ENCODE results near the gene EDRF1. TPM values are rescaled to one million over a fixed set of nuclear protein-coding genes. Genes with fewer than 3 reads are reported as not detected.
A peak's percentile ranks its signal among the peaks of the same experiment; 100 is the strongest.

Gene EDRF1
- total RNA-seq, 6 experiments from 2014 or later: 19.0 to 21.9 (median 20.2) TPM

DNA sequence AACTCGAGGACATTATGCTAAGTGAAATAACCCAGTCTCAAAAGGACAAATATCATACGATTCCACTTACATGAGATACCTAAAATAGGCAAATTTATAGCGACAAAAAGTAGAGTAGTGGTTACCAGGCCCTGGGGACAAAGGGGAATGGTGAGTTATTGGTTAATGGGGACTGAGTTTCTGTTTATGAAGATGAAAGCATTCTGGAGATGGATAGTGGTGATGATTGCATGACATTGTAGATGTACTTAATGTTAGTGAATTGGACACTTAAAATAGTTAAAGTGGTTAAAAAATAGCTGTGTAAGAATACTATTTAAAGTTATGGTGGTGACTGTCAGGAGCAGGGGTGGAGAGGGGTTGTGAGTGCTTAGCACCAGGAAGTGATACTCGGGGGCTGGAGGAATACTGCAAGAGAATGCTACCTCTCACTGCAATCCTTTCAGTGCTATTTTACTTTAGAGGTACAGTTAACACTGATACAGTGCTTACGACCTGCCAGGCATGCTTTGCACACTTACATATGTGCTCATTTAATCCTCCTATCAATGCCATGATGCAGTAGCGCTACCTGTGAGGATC, 19.9 kb upstream of the EDRF1 start:
- TF ChIP-seq, protein P1, sequence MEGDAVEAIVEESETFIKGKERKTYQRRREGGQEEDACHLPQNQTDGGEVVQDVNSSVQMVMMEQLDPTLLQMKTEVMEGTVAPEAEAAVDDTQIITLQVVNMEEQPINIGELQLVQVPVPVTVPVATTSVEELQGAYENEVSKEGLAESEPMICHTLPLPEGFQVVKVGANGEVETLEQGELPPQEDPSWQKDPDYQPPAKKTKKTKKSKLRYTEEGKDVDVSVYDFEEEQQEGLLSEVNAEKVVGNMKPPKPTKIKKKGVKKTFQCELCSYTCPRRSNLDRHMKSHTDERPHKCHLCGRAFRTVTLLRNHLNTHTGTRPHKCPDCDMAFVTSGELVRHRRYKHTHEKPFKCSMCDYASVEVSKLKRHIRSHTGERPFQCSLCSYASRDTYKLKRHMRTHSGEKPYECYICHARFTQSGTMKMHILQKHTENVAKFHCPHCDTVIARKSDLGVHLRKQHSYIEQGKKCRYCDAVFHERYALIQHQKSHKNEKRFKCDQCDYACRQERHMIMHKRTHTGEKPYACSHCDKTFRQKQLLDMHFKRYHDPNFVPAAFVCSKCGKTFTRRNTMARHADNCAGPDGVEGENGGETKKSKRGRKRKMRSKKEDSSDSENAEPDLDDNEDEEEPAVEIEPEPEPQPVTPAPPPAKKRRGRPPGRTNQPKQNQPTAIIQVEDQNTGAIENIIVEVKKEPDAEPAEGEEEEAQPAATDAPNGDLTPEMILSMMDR (IDR thresholded peaks at IDR 0.05): no peak
- Mint-ChIP-seq H3K4me1 (ENCODE audit: low read depth) (peaks cover 21% of the 10 kb centered on the region), H3K9me3 (no peaks in the 10 kb centered on the region), H3K27me3 (ENCODE audit: insufficient read depth) (peaks cover 8% of the 10 kb centered on the region; the same call in 1 of the 2 replicates), H3K36me3 (ENCODE audit: low read depth) (no peaks in the 10 kb centered on the region), H3K27ac (no peak overlapping the region), H3K4me3 (no peak overlapping the region)
- DNase-seq: no peak

DNA sequence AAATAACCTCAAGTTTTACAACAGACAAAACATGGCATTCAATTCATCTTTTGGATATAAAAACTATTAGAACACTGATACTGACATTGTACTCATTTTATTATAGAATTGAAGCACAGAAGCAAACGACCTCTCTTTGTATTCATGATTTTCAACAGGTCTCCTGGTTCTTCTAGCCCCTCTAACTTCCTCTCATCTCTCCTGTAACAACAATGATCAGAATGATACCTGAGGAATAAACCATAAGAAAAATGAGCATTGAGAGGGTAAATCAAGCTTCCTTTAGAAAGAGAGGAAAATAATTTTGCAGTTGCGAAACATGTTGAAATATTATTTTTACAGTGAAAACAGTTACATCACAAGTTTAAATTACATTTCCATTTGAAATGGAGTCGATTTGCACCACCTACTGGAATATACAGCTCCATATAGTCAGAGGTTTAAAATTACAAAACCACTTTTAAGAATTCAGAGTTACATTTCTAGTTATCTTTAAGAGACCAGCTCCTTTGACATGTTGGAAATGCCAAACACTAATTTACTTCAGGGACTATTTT, 19.1 kb upstream of the EDRF1 start:
- Mint-ChIP-seq H3K27me3 (ENCODE audit: insufficient read depth) (peaks cover 8% of the 10 kb centered on the region; the same call in 1 of the 2 replicates), H3K4me3 (no peak overlapping the region), H3K27ac (no peak overlapping the region), H3K9me3 (no peaks in the 10 kb centered on the region), H3K36me3 (ENCODE audit: low read depth) (no peaks in the 10 kb centered on the region), H3K4me1 (ENCODE audit: low read depth) (peaks cover 13% of the 10 kb centered on the region)
- DNase-seq: peak; percentile 30
- TF ChIP-seq, protein P1 (IDR thresholded peaks at IDR 0.05): peak; percentile 74

DNA sequence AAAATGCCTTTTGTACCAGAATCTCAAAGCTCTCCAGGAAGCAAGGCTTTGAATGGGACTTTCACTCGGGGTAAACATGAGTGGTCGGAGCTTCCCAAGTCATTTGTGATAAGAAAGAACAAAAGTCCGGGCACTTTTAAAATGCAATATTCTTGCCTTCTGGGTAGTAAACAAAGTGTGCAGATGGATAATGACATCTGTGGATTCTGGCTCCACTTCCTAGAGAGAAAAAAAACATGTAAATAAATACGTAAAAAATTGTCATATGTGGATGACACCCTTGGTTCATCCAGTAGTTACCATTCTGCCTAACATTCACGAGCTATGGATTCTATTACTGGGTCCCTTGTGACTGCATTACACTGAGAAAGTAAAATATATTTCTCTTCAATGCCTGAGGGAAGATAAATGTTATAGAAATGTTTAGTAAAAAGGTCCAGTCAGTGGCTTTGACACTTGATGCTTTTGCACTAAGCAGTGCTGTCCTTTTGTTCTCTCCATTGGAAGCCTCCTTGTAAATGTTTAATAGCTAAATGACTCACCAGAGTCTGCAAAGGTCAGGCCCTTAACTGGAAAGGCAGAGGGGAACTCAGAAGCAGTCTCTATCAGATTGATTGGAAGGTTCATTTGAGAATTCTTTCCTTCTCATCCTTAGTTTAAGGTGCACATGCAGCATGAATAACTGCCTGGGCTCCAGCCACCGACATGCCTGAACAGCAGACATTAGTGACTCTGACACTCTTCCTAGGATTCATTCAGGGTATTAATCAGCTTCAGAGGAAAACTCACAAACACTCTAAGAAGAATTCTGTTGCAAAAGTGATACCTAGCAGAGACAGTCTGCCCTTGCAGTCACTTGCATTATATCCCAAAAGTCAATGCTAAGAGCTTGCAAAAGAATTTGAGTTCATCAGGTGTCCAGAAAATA, 11.7 kb upstream of the EDRF1 start:
- H3K4me1 Mint-ChIP-seq (ENCODE audit: low read depth): peaks cover 23% of the 10 kb centered on the region
- no peak overlapping the region for H3K27ac Mint-ChIP-seq
- TF ChIP-seq, protein P1 (IDR thresholded peaks at IDR 0.05): no peak
- no peaks in the 10 kb centered on the region for H3K36me3 Mint-ChIP-seq (ENCODE audit: low read depth)
- no peak overlapping the region for H3K4me3 Mint-ChIP-seq
- no peaks in the 10 kb centered on the region for H3K9me3 Mint-ChIP-seq
- H3K27me3 Mint-ChIP-seq (ENCODE audit: insufficient read depth): peaks cover 1% of the 10 kb centered on the region
- peak; percentile 60 for DNase-seq

DNA sequence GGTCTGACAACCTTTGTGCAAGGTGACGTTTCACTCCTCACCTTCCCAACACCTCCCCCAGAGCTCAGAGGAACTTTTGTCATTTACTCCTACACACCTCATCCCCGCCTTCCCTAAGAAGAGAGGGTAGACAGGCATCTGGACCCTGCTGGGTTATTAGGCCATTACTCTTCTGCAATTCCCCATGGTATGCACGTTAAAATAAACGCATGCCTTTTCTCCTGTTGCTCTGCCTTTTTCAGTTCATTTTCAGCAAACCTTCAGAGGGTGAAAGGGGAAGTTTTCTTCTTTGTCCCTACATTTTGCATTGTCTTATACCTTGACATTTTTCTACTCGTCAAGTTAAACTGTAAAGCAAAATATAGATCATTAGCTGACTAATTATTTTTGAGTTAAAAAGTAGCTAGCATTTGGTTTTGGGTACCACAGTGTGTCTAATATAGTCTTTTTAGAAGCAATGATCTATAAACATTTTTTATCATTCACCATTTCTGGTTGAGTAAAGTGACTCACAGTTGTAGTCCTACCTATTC, 10.5 kb upstream of the EDRF1 start:
- Mint-ChIP-seq H3K9me3 (no peaks in the 10 kb centered on the region), H3K36me3 (ENCODE audit: low read depth) (no peaks in the 10 kb centered on the region), H3K27ac (no peak overlapping the region), H3K4me3 (no peak overlapping the region), H3K4me1 (ENCODE audit: low read depth) (peaks cover 23% of the 10 kb centered on the region), H3K27me3 (ENCODE audit: insufficient read depth) (peaks cover 4% of the 10 kb centered on the region)
- no peak for DNase-seq
- TF ChIP-seq, protein P1 (IDR thresholded peaks at IDR 0.05): no peak

DNA sequence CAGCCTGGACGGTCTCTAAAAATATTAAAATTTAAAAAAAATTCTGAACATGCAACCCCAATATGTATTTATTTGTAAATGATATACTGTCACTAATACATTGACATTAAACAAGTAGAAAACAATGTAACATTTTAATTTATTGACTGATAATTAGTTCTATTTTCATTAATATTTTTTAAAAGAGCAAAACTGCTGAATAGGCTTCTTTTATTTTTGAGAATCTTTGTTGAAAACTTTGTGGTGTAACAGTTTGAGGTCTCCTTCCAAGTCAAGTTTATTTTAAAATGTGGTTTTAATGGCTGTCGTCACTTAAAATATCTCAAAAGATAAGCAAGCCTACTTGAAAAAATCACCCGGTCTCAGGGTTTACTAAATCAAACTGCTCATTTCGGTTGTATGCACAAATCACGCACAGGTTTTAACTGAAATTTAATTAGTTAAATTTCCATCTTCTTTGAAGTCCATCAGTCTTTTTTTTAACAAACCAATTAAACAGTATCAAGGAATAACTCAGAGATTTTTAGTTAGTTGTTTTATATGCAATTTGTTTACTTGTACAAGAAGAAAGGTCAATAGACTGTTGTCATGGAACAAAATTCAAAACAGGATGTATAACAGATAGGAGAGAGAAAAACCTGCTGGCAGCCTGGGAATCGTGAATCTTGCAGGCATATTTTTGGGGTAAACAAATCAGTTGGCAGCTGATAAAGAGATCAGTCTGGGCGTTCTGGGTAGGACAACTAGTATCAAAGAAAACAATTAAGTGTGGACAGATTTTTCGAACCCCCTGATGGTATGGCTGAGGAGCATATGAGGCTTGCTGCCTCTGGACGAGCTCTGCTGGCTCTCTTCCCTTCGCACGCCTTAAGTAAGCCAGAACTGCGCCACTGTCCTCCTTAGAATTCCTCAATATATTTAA, 9.7 kb upstream of the EDRF1 start:
- H3K4me3 Mint-ChIP-seq: no peak overlapping the region; the same call in 1 of the 2 replicates

More for the DNA sequence above, 9.7 kb upstream of the EDRF1 start:
- Mint-ChIP-seq H3K36me3 (ENCODE audit: low read depth) (no peaks in the 10 kb centered on the region), H3K9me3 (no peaks in the 10 kb centered on the region), H3K27me3 (ENCODE audit: insufficient read depth) (peaks cover 4% of the 10 kb centered on the region), H3K27ac (no peak overlapping the region), H3K4me1 (ENCODE audit: low read depth) (peaks cover 23% of the 10 kb centered on the region)
- TF ChIP-seq, protein P1 (IDR thresholded peaks at IDR 0.05): no peak
- no peak for DNase-seq

Data from HFFc6 (cell line).